Measurements from ENCODE around the gene TTLL6. TPM values are rescaled to one million over a fixed set of nuclear protein-coding genes. Genes with fewer than 3 reads are reported as not detected.

TTLL6 gene
- total RNA-seq, 4 donors from 2014 or later, result not detected

DNA sequence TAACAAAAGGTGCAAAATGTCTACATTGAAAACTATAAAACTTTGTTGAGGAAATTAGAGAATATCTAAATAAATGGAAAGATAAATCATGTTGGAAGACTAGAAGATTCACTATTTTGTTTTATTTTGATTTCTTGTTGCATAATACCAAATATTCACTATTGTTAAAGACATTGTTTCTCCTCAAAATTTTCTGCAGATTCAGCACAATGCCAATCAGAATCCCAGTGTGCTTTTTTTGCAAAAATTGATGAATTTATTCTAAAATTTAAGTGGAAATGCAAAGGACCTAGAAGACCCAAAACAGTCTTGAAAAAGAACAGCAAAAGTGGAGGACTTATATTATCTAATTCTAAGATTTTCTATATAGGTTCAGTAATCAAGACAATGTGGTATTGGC is 40.4 kb downstream of the TTLL6 start:
- intact Hi-C loops (cut with DNase I; ENCODE audit: low total_unique reads), result no loop called here
- no peak overlapping the region for H3K4me3 ChIP-seq (ENCODE audit: low read depth, poor library complexity, severe bottlenecking)
- no peak for DNase-seq (ENCODE audit: low spot score in 2 of 2)
- TF ChIP-seq CTCF (IDR thresholded peaks at IDR 0.05) (no peak), POLR2A (IDR thresholded peaks at IDR 0.05) (no peak)

DNA sequence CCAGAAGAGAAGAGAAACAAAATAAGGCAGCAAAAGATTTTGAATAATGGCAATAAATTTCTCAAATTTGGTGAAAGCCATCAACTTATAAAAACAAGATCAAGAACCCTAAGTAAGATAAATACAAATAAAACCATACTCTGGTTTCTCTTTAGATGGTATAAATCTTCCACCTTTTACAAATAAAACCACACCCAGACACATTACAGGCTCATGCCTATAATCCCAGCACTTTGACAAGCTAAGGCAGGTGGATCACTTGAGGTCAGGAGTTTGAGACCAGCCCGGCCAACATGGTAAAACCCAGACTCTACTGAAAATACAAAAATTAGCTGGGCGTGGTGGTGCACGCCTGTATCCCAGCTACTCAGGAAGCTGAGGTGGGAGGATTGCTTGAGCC is 43.8 kb downstream of the TTLL6 start:
- TF ChIP-seq CTCF (IDR thresholded peaks at IDR 0.05) (no peak), POLR2A (IDR thresholded peaks at IDR 0.05) (no peak)
- 80 to 84% methylated on average over 3 of the region's 3 CpGs for WGBS, 2 donors
- intact Hi-C loops (cut with DNase I; ENCODE audit: low total_unique reads), result no loop called here
- DNase-seq (ENCODE audit: low spot score in 2 of 2), result no peak
- no peak overlapping the region for H3K4me3 ChIP-seq (ENCODE audit: low read depth, poor library complexity, severe bottlenecking)

DNA sequence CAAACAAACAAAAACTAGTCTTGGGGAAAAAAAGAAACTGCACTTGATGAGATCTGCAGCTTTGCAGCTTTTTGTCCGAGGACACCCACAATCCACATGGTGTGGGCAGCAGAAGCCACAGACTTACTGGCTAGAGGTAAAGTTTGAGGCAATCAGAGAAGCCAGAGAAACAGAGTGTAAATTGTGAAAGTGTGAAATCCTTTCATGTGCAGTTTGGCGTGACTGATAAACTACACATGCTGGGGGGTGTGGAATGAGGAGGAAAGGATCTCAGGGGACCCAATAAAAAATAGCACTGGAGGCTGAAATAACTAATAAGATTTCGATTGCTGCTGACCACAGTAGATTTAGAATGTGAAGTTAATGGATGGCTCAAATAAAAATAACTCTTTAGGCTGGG is 46.1 kb downstream of the TTLL6 start:
- TF ChIP-seq CTCF (IDR thresholded peaks at IDR 0.05) (no peak), POLR2A (IDR thresholded peaks at IDR 0.05) (no peak)
- no peak for DNase-seq (ENCODE audit: low spot score in 2 of 2)
- 48 to 59% methylated on average over 3 of the region's 3 CpGs for WGBS, 2 donors
- H3K4me3 ChIP-seq (ENCODE audit: low read depth, poor library complexity, severe bottlenecking), result no peak overlapping the region
- intact Hi-C loops (cut with DNase I; ENCODE audit: low total_unique reads), result no loop called here

- TF ChIP-seq CTCF (IDR thresholded peaks at IDR 0.05) (no peak), POLR2A (IDR thresholded peaks at IDR 0.05) (no peak)
- intact Hi-C loops (cut with DNase I; ENCODE audit: low total_unique reads), result no loop called here
- WGBS, 2 donors, result 69 to 75% methylated on average over 5 of the region's 5 CpGs
Observed at GRCh38 chr17:48769009-48769675, 47.9 kb downstream of the TTLL6 start.

GRCh38 chr17:48767263-48767774 is 49.7 kb downstream of the TTLL6 start:
- WGBS, 2 donors, result 86 to 92% methylated on average over 4 of the region's 4 CpGs
- TF ChIP-seq CTCF (IDR thresholded peaks at IDR 0.05) (no peak), POLR2A (IDR thresholded peaks at IDR 0.05) (no peak)
- intact Hi-C loops (cut with DNase I; ENCODE audit: low total_unique reads), result no loop called here

More at GRCh38 chr17:48769009-48769675, 47.9 kb downstream of the TTLL6 start:
- no peak overlapping the region for H3K4me3 ChIP-seq (ENCODE audit: low read depth, poor library complexity, severe bottlenecking)
- DNase-seq (ENCODE audit: low spot score in 2 of 2), result no peak

DNA sequence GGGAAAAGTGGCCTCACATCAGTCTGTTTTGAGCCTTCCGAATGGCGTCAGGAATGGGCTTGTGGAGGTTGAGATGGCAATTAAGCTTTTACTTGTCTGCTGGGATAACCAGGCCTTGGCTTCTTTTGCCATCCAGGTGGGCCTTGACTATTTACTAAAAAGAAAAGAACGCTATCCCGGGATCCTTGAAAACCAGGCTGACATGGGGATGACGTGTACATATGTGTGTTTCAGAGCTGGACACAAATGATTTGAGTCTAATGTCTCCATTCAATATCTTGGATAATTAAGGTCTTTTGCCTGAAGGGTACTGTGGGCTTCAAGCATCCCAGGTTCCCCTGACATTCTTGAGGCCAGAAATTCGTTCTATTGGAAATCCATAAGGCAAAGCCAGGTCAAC is 55.9 kb downstream of the TTLL6 start:
- WGBS, 2 donors, result 70 to 85% methylated on average over 6 of the region's 6 CpGs
- intact Hi-C loops (cut with DNase I; ENCODE audit: low total_unique reads), result no loop called here
- no peak overlapping the region for H3K4me3 ChIP-seq (ENCODE audit: low read depth, poor library complexity, severe bottlenecking)
- TF ChIP-seq POLR2A (IDR thresholded peaks at IDR 0.05), result no peak
- TF ChIP-seq CTCF (IDR thresholded peaks at IDR 0.05), result no peak
- DNase-seq (ENCODE audit: low spot score in 2 of 2), result no peak

More at GRCh38 chr17:48767263-48767774, 49.7 kb downstream of the TTLL6 start:
- no peak overlapping the region for H3K4me3 ChIP-seq (ENCODE audit: low read depth, poor library complexity, severe bottlenecking)
- DNase-seq (ENCODE audit: low spot score in 2 of 2), result no peak
